Measurements from ENCODE around the gene GOLGA6C. TPM values are rescaled to one million over a fixed set of nuclear protein-coding genes. Genes with fewer than 3 reads are reported as not detected.
"Not testable (repeated sequence)": the region's sequence is repeated elsewhere in the genome, so short reads cannot be mapped to it uniquely, and the experiment has no call there.

The GOLGA6C gene
- total RNA-seq, 1 donor = not detected

DNA sequence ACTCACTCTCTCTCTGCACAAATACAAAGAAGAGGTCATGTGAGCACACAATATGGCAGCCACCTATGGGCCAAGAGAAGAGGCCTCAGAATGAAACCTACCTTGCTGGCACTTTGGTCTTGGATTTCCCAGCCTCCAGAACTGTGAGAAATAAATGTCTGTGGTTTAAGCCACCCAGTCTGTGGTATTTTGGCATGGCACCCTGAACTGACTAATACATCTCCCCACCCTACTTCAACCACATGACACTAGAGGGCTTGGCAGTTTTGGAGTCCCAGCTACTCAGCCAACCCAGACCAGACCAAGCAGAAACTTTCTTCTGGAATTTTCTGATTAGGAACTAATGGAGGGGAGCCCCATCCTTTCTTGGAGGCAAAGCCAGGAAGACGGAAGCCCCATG lies 54.4 kb downstream of the GOLGA6C start:
- DNase-seq (ENCODE audit: low read depth in 2 of 3, low spot score in 2 of 3) = not testable (repeated sequence)

DNA sequence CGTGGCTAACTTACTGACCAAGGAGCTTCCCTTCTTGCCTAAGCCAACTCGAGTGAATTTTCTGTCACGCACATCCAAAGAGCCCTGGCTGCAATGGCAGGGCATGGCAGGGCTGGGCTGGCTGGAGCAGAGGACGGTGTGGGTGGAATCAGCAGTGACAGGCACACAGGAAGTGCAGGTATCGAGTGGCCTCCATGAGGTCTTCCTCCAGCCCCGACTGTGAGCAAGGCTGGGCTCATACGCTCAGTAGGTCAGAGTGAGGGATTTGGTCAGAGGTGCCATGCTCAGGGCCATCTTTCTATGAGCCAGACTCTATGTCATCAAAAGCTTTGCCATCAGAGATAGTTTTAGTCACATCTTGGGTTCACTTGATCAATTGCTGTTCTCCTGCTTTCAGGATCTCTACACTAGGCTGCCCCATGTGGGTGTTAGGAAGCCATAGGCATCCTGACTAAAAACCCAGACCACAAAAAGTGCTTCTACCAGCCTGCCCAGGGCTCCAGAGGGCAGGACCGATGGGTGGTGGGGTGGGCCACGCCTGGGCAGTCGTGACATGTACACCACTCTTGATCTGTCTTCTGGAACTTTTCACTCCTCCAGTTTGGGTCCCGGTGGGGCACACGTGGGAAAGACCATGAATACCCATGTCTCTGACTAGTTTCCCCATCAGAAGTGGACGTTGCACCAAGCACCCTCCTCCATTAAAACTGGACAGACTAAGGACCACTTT lies 55.1 kb downstream of the GOLGA6C start:
- no peak for DNase-seq (ENCODE audit: low read depth in 2 of 3, low spot score in 2 of 3)

DNA sequence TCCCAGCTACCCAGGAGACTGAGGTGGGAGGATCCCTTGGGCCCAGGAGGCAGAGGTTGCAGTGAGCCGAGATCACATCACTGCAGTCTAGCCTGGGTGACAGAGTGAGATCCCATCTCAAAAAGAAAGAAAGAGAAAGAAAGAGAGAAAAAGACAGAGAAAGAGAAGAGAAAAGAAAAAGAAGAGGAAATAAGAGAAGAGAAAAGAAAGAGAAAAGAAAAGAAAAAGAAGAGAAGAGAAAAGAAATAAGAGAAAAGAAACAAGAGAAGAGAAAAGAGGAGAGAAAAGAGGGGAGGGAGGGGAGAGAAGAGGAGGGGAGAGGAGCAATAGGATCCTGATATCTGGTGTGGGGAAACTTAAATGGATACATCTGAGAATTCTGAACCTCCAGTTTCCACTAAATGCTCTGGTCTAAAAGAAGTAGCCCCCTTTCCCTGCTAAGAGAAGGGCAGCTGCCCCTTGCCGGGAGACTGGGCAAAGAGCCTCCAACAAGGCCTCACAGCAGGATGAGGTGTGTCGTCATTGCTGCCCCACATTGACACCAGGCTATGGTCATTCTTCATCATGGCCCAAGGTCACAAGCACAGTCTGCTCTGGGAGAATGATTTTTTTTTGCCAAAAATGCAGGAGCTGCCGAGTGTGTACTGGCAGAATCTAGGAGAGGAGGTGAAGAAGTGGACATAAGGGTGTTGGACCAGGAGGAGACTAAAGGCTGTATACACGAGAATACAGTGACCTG lies 56.6 kb downstream of the GOLGA6C start:
- no peak for DNase-seq (ENCODE audit: low read depth in 2 of 3, low spot score in 2 of 3)

DNA sequence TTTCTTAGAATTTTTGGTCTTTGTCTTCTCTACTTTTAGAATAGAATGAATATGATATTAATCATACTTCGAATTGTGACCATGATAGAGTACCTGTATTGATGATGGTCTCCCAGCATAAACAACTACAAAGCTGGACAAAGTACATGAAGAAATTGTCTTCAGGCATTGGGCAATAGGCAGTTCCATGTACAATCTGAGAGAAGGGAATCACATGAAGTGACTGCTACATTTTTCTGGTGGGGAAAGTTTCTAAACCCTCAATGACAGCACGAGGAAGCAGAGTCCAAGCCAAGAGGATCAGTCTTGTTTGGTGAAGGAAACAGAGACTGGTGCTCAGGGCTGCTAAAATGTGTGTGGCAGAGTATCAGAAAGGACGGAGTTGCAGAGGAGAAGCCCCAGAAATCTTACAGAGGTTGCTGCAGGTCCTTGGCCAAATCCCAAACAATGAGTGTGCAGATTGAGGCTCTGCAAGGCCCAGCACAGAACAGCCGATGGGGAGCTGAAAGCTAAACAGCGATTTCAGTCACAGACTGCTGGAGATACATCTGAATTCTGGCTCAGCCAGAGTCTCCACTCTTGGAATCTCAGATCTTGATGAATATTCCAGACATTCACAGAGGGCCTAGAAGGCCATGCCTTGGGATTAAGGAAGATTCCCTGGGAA lies 61.2 kb downstream of the GOLGA6C start:
- not testable (repeated sequence) for DNase-seq (ENCODE audit: low read depth in 2 of 3, low spot score in 2 of 3)

Small RNA genes within 50 kb of the gene (small RNA-seq; reads per million reads assigned to genes)
- gene AC068338.1 (not detected), gene RN7SL327P (not detected), gene RN7SL489P (not detected)

Other genes with a start within 250 kb of the GOLGA6C start
- 36.9 TPM for gene PPCDC, start 234.7 kb upstream of the GOLGA6C start, total RNA-seq
- gene C15orf39, start 56.5 kb upstream of the GOLGA6C start, total RNA-seq = 77.8 TPM
- gene GOLGA6D, start 24.5 kb downstream of the GOLGA6C start, total RNA-seq = under 0.01 TPM
- 81.3 TPM for gene COMMD4, start 77.7 kb downstream of the GOLGA6C start, total RNA-seq
- 6.7 TPM for gene NEIL1, start 88.7 kb downstream of the GOLGA6C start, total RNA-seq
- gene MAN2C1, start 110.3 kb downstream of the GOLGA6C start, total RNA-seq = 222 TPM
- 71.4 TPM for gene SIN3A, start 193.4 kb downstream of the GOLGA6C start, total RNA-seq

All from hematopoietic multipotent progenitor cell (in vitro differentiated cells).